Testis (tissue), 3 donors: ENCODE results near the gene NOC4L. TPM values are rescaled to one million over a fixed set of nuclear protein-coding genes. Genes with fewer than 3 reads are reported as not detected.
"Not testable (repeated sequence)": the region's sequence is repeated elsewhere in the genome, so short reads cannot be mapped to it uniquely, and the experiment has no call there.

Source experiments
- DNase-seq: peaks from one replicate; pipeline ENCODE4 v3.0.0-alpha.2; 2019
- H3K27ac ChIP-seq, 2 donors: fragments of 200-600 bp; sonication (generic); one replicate each; pipeline ENCODE4 v1.5.1; 2019
- H3K27me3 ChIP-seq: fragments of 200-600 bp; sonication (generic); one replicate; pipeline ENCODE4 v1.5.1; 2019
- H3K36me3 ChIP-seq: fragments of 200-600 bp; sonication (generic); one replicate; pipeline ENCODE4 v1.5.1; 2017; ENCODE audit warnings: low read depth; ENCODE audit errors: missing control alignments
- H3K4me1 ChIP-seq: fragments of 200-600 bp; sonication (generic); one replicate; pipeline ENCODE4 v1.5.1; 2019
- H3K4me3 ChIP-seq, 2 donors: fragments of 200-600 bp; sonication (generic); one replicate each; pipeline ENCODE4 v1.5.1; 2017 to 2019
- H3K9me3 ChIP-seq: fragments of 200-600 bp; sonication (generic); one replicate; pipeline ENCODE4 v1.5.1; 2017
- CTCF ChIP-seq, 3 experiments: fragments of 450-650 bp in 2 of 3; fragments of 200-600 bp in 1 of 3; sonication (generic) in 1 of 3; IDR thresholded peaks; one replicate each; pipeline ENCODE4 v1.5.1; 2016 to 2019; ENCODE audit warnings: antibody characterized with exemption in 3 of 3, mild to moderate bottlenecking in 2 of 3, moderate library complexity in 1 of 3
- POLR2A ChIP-seq: fragments of 450-650 bp; IDR thresholded peaks from one replicate; pipeline ENCODE4 v1.6.1; 2017; ENCODE audit warnings: antibody characterized with exemption, mild to moderate bottlenecking, moderate library complexity
- WGBS, 2 donors: methylation state at CpG; one replicate each; pipeline ENCODE4 v1.1.5; 2018; 5-methylcytosine and 5-hydroxymethylcytosine counted together
- intact Hi-C: fragments of 100-400 bp; cut with DNase I; formaldehyde crosslinking; loops from one replicate; pipeline ENCODE4 v1.15.1; 2023; ENCODE audit warnings: low total_unique reads
- polyA plus RNA-seq: library from polyadenylated mRNA; stranded (reverse); fragments of 350-450 nt; fragmentation: Illumina TruSeq; extraction: RNeasy Lipid Tissue Mini Kit (QIAGEN cat#74804); gene quantifications from one replicate; pipeline ENCODE4 v1.2.3, GENCODE V29; 2014; ENCODE audit warnings: low read depth, low replicate concordance; ENCODE audit not compliant: insufficient read depth
- total RNA-seq, 2 donors: library from RNA; depleted of rRNA; stranded (reverse); fragments of >200 nt; gene quantifications; one replicate each; pipeline ENCODE4 v1.2.3, GENCODE V29; 2016

Gene NOC4L
- total and polyA plus RNA-seq, 3 donors from 2014 or later, result 64.4 to 67.2 (median 65.2) TPM

GRCh38 chr12:132194556-132194955, 50.3 kb downstream of the NOC4L start:
- H3K4me3 ChIP-seq, result no peak overlapping the region
- H3K4me1 ChIP-seq, result peaks cover 5% of the 10 kb centered on the region
- no peaks in the 10 kb centered on the region for H3K27me3 ChIP-seq
- no peak overlapping the region for H3K27ac ChIP-seq
- TF ChIP-seq POLR2A (no peak), CTCF (IDR thresholded peaks at IDR 0.05) (no peak)
- intact Hi-C loops, result no loop called here
- WGBS, 2 donors, result 81 to 85% methylated on average over 8 of the region's 8 CpGs
- no peak for DNase-seq
- H3K36me3 ChIP-seq, result no peaks in the 10 kb centered on the region
- no peaks in the 10 kb centered on the region for H3K9me3 ChIP-seq

GRCh38 chr12:132195242-132195641, 51.0 kb downstream of the NOC4L start:
- WGBS, 2 donors, result 82 to 85% methylated on average over 12 of the region's 12 CpGs
- intact Hi-C loops, H3K4me3 ChIP-seq, H3K27me3 ChIP-seq, H3K4me1 ChIP-seq, H3K27ac ChIP-seq, DNase-seq, H3K36me3 ChIP-seq, H3K9me3 ChIP-seq: not testable (repeated sequence)

- Histone ChIP-seq H3K4me1 (no peaks in the 10 kb centered on the region), H3K36me3 (no peaks in the 10 kb centered on the region), H3K9me3 (no peaks in the 10 kb centered on the region), H3K4me3 (no peak overlapping the region), H3K27ac (no peak overlapping the region), H3K27me3 (no peaks in the 10 kb centered on the region)
- TF ChIP-seq POLR2A, result no peak
- TF ChIP-seq CTCF (IDR thresholded peaks at IDR 0.05), result no peak
- intact Hi-C loops, result no loop called here
- DNase-seq, result no peak
- 89 to 93% methylated on average over 21 to 32 of the region's 32 CpGs for WGBS, 2 donors
Measured at GRCh38 chr12:132196038-132196872, 52.0 kb downstream of the NOC4L start.

- 81 to 89% methylated on average over 6 to 22 of the region's 22 CpGs for WGBS, 2 donors
- Histone ChIP-seq H3K27me3 (no peaks in the 10 kb centered on the region), H3K4me3 (no peak overlapping the region), H3K27ac (no peak overlapping the region), H3K9me3 (no peaks in the 10 kb centered on the region), H3K36me3 (no peaks in the 10 kb centered on the region), H3K4me1 (no peaks in the 10 kb centered on the region)
- intact Hi-C loops, result no loop called here
- TF ChIP-seq POLR2A, result no peak
- no peak for TF ChIP-seq CTCF (IDR thresholded peaks at IDR 0.05)
- no peak for DNase-seq
Measured at GRCh38 chr12:132196873-132197390, 52.7 kb downstream of the NOC4L start.

GRCh38 chr12:132197581-132198354, 53.5 kb downstream of the NOC4L start:
- intact Hi-C loops, result no loop called here
- WGBS, 2 donors, result 80 to 90% methylated on average over 3 to 43 of the region's 44 CpGs

More at GRCh38 chr12:132197581-132198354, 53.5 kb downstream of the NOC4L start:
- TF ChIP-seq CTCF (IDR thresholded peaks at IDR 0.05) (no peak), POLR2A (no peak)
- DNase-seq, result peak; percentile 42
- Histone ChIP-seq H3K9me3 (no peaks in the 10 kb centered on the region), H3K36me3 (no peaks in the 10 kb centered on the region), H3K27me3 (no peaks in the 10 kb centered on the region), H3K27ac (no peak overlapping the region), H3K4me3 (no peak overlapping the region), H3K4me1 (no peaks in the 10 kb centered on the region)
